Osteocyte (in vitro differentiated cells): Measurements from ENCODE around the gene GRAMD1B. TPM values are rescaled to one million over a fixed set of nuclear protein-coding genes. Genes with fewer than 3 reads are reported as not detected.
A peak's percentile ranks its signal among the peaks of the same experiment; 100 is the strongest.

Experiments
- DNase-seq: peaks from one replicate; pipeline ENCODE4 v3.0.0; 2021; ENCODE audit warnings: mixed read lengths; ENCODE audit not compliant: unreplicated experiment; ENCODE audit errors: extremely low spot score
- H3K27ac Mint-ChIP-seq: one replicate; pipeline ENCODE4 v1.8.0; 2021; ENCODE audit warnings: mild to moderate bottlenecking, mixed read lengths; ENCODE audit not compliant: unreplicated experiment
- H3K27me3 Mint-ChIP-seq: one replicate; pipeline ENCODE4 v1.8.0; 2021; ENCODE audit warnings: mixed read lengths; ENCODE audit not compliant: unreplicated experiment
- H3K36me3 Mint-ChIP-seq: one replicate; pipeline ENCODE4 v1.8.0; 2021; ENCODE audit warnings: mixed read lengths; ENCODE audit not compliant: unreplicated experiment
- H3K4me1 Mint-ChIP-seq: one replicate; pipeline ENCODE4 v1.8.0; 2021; ENCODE audit warnings: mixed read lengths; ENCODE audit not compliant: unreplicated experiment
- H3K4me3 Mint-ChIP-seq: one replicate; pipeline ENCODE4 v1.8.0; 2021; ENCODE audit warnings: mild to moderate bottlenecking, moderate library complexity, mixed read lengths; ENCODE audit not compliant: unreplicated experiment
- H3K9me3 Mint-ChIP-seq: one replicate; pipeline ENCODE4 v1.8.0; 2021; ENCODE audit warnings: mixed read lengths; ENCODE audit not compliant: unreplicated experiment
- CTCF ChIP-seq: fragments of 200-600 bp; sonication (generic); IDR thresholded peaks from 2 replicates; pipeline ENCODE4 v1.5.0; 2021; ENCODE audit warnings: antibody characterized with exemption, mild to moderate bottlenecking, moderate library complexity
- total RNA-seq: library from RNA; stranded (reverse); gene quantifications from 2 replicates; pipeline ENCODE4 v1.2.1, GENCODE V29; 2021

GRAMD1B gene
- total RNA-seq, 1 donor from 2014 or later, result 1.9 TPM

GRCh38 chr11:123549926-123550917, 120.2 kb downstream of the GRAMD1B start:
- Mint-ChIP-seq H3K4me1 (no peaks in the 10 kb centered on the region), H3K27ac (no peak overlapping the region)
- no peak for DNase-seq

GRCh38 chr11:123551079-123551478, 121.0 kb downstream of the GRAMD1B start:
- Mint-ChIP-seq H3K4me1 (no peaks in the 10 kb centered on the region), H3K4me3 (no peak overlapping the region), H3K27ac (no peak overlapping the region), H3K36me3 (no peaks in the 10 kb centered on the region), H3K9me3 (no peaks in the 10 kb centered on the region), H3K27me3 (no peaks in the 10 kb centered on the region)
- no peak for DNase-seq
- no peak for TF ChIP-seq CTCF

More at GRCh38 chr11:123549926-123550917, 120.2 kb downstream of the GRAMD1B start:
- no peak for TF ChIP-seq CTCF
- H3K27me3 Mint-ChIP-seq, result no peaks in the 10 kb centered on the region
- no peaks in the 10 kb centered on the region for H3K36me3 Mint-ChIP-seq
- H3K9me3 Mint-ChIP-seq, result no peaks in the 10 kb centered on the region
- no peak overlapping the region for H3K4me3 Mint-ChIP-seq

- no peak for DNase-seq
- Mint-ChIP-seq H3K36me3 (no peaks in the 10 kb centered on the region), H3K4me3 (no peak overlapping the region), H3K27ac (no peak overlapping the region), H3K4me1 (peaks cover 4% of the 10 kb centered on the region), H3K9me3 (no peaks in the 10 kb centered on the region), H3K27me3 (peaks cover 19% of the 10 kb centered on the region)
- TF ChIP-seq CTCF, result no peak
Observed at GRCh38 chr11:123556633-123557032, 126.6 kb downstream of the GRAMD1B start.

- Mint-ChIP-seq H3K9me3 (no peaks in the 10 kb centered on the region), H3K36me3 (no peaks in the 10 kb centered on the region), H3K27ac (no peak overlapping the region), H3K4me3 (no peak overlapping the region), H3K4me1 (peaks cover 4% of the 10 kb centered on the region), H3K27me3 (peaks cover 19% of the 10 kb centered on the region)
- no peak for DNase-seq
- no peak for TF ChIP-seq CTCF
Observed at GRCh38 chr11:123558536-123559315, 128.7 kb downstream of the GRAMD1B start.

- Mint-ChIP-seq H3K27me3 (peaks cover 19% of the 10 kb centered on the region), H3K4me3 (peak overlapping the region; percentile 63), H3K27ac (no peak overlapping the region), H3K36me3 (no peaks in the 10 kb centered on the region), H3K9me3 (no peaks in the 10 kb centered on the region), H3K4me1 (peaks cover 4% of the 10 kb centered on the region)
- peak; percentile 10 for TF ChIP-seq CTCF
- no peak for DNase-seq
Observed at GRCh38 chr11:123559523-123559955, 129.5 kb downstream of the GRAMD1B start.
